IMR-90 (cell line): ENCODE data around the gene DCC. TPM values are rescaled to one million over a fixed set of nuclear protein-coding genes. Genes with fewer than 3 reads are reported as not detected.

Source experiments
- ATAC-seq: fragments of 200-7000 bp; cut with Tn5 transposase; 2 replicates; pipeline ENCODE4 v1.9.1; 2020; ENCODE audit warnings: low read depth, mild to moderate bottlenecking, moderate library complexity
- BruUV-seq: library from RNA; stranded (reverse); fragments of 400-500 nt; replicated peaks from 2 replicates; lab custom pipeline; 2021; lab: Mats Ljungman, UMichigan
- CTCF ChIA-PET: fragments of 300-600 bp; formaldehyde crosslinking; extraction: SDS; loops from one replicate; lab custom pipeline; 2021; ENCODE audit warnings: antibody characterized with exemption; lab: Yijun Ruan, JAX
- POLR2A ChIA-PET: fragments of 300-600 bp; sonication (Branson Sonifier 250); formaldehyde crosslinking; loops from one replicate; lab custom pipeline; 2022; ENCODE audit warnings: antibody characterized with exemption; ENCODE audit not compliant: unreplicated experiment; lab: Charles Lee
- DNase-seq: peaks from one replicate; pipeline ENCODE4 v3.0.0; 2013
- H2AFZ ChIP-seq: replicated peaks from 2 replicates; pipeline ENCODE3; 2013; ENCODE audit warnings: low read length, mild to moderate bottlenecking; ENCODE audit not compliant: poor library complexity
- H2AK5ac ChIP-seq: 2 replicates; pipeline ENCODE4 v1.6.1; 2013; ENCODE audit warnings: low read depth, low read length, inconsistent platforms
- H2AK9ac ChIP-seq: replicated peaks from 2 replicates; pipeline ENCODE3; 2013; ENCODE audit warnings: mild to moderate bottlenecking, low read depth, low read length, moderate library complexity; ENCODE audit not compliant: poor library complexity
- H2BK120ac ChIP-seq: 2 replicates; pipeline ENCODE4 v1.6.1; 2013; ENCODE audit warnings: low read depth, low read length, inconsistent platforms
- H2BK15ac ChIP-seq: 3 replicates; pipeline ENCODE4 v1.6.1; 2013; ENCODE audit warnings: low read depth, low read length, inconsistent platforms
- H2BK20ac ChIP-seq: 2 replicates; pipeline ENCODE4 v1.6.1; 2013; ENCODE audit warnings: low read depth, mild to moderate bottlenecking, inconsistent platforms, low read length, moderate library complexity
- H2BK5ac ChIP-seq: 2 replicates; pipeline ENCODE4 v1.6.1; 2013; ENCODE audit warnings: mild to moderate bottlenecking, low read depth, low read length, inconsistent platforms; ENCODE audit not compliant: poor library complexity, severe bottlenecking
- H3K14ac ChIP-seq: replicated peaks from 2 replicates; pipeline ENCODE4 v1.6.1; 2013; ENCODE audit warnings: low read depth, low read length, inconsistent platforms
- H3K18ac ChIP-seq: 2 replicates; pipeline ENCODE4 v1.6.1; 2013; ENCODE audit warnings: low read depth, low read length, control low read depth
- H3K23ac ChIP-seq: 2 replicates; pipeline ENCODE4 v1.6.1; 2013; ENCODE audit warnings: low read depth, low read length, inconsistent platforms
- H3K27ac ChIP-seq: 2 replicates; pipeline ENCODE4 v1.5.1; 2013; ENCODE audit warnings: mild to moderate bottlenecking, control low read depth, low read length; ENCODE audit not compliant: insufficient read depth
- H3K27me3 ChIP-seq: 2 replicates; pipeline ENCODE4 v1.6.1; 2013; ENCODE audit warnings: low read length; ENCODE audit not compliant: control insufficient read depth, insufficient read depth
- H3K36me3 ChIP-seq: 2 replicates; pipeline ENCODE4 v1.6.1; 2013; ENCODE audit warnings: low read length, mixed read lengths; ENCODE audit not compliant: control insufficient read depth, insufficient read depth
- H3K4ac ChIP-seq: 2 replicates; pipeline ENCODE4 v1.6.1; 2013; ENCODE audit warnings: low read depth, low read length, inconsistent platforms
- H3K4me1 ChIP-seq: 2 replicates; pipeline ENCODE4 v1.6.1; 2013; ENCODE audit warnings: low read length, mixed read lengths; ENCODE audit not compliant: control insufficient read depth, insufficient read depth
- H3K4me2 ChIP-seq: 2 replicates; pipeline ENCODE4 v1.6.1; 2013; ENCODE audit warnings: low read depth, mild to moderate bottlenecking, control low read depth, low read length, moderate library complexity
- H3K4me3 ChIP-seq: 2 replicates; pipeline ENCODE4 v1.5.1; 2013; ENCODE audit warnings: low read depth, mild to moderate bottlenecking, control low read depth, low read length, moderate library complexity; ENCODE audit not compliant: insufficient read depth
- H3K56ac ChIP-seq: 2 replicates; pipeline ENCODE4 v1.6.1; 2013; ENCODE audit warnings: low read length, inconsistent platforms; ENCODE audit not compliant: insufficient read depth; ENCODE audit errors: extremely low read depth
- H3K79me1 ChIP-seq, 2 experiments: 2 replicates each; pipeline ENCODE4 v1.6.1; 2013; ENCODE audit warnings: low read length in 2 of 2, inconsistent platforms in 1 of 2, low read depth in 1 of 2
- H3K9ac ChIP-seq: 2 replicates; pipeline ENCODE4 v1.6.1; 2013; ENCODE audit warnings: low read depth, low read length, control low read depth
- H3K9me1 ChIP-seq: 2 replicates; pipeline ENCODE4 v1.6.1; 2013; ENCODE audit warnings: low read length, inconsistent platforms; ENCODE audit not compliant: insufficient read depth
- H3K9me3 ChIP-seq: 2 replicates; pipeline ENCODE4 v1.6.1; 2013; ENCODE audit warnings: low read length; ENCODE audit not compliant: control insufficient read depth, insufficient read depth
- H4K20me1 ChIP-seq: 2 replicates; pipeline ENCODE4 v1.6.1; 2013; ENCODE audit warnings: low read length, inconsistent platforms; ENCODE audit not compliant: insufficient read depth
- H4K5ac ChIP-seq: 2 replicates; pipeline ENCODE4 v1.6.1; 2013; ENCODE audit warnings: mild to moderate bottlenecking, low read depth, low read length, control low read depth
- H4K8ac ChIP-seq, 2 experiments: 2 replicates each; pipeline ENCODE4 v1.6.1; 2013; ENCODE audit warnings: low read depth in 2 of 2, low read length in 2 of 2, control low read depth in 1 of 2, inconsistent platforms in 1 of 2
- H4K91ac ChIP-seq: 2 replicates; pipeline ENCODE4 v1.6.1; 2013; ENCODE audit warnings: low read depth, low read length, inconsistent platforms; ENCODE audit not compliant: insufficient read depth
- CEBPB ChIP-seq: IDR thresholded peaks from 2 replicates; pipeline ENCODE4 v1.6.1; 2012; ENCODE audit warnings: low read depth, low read length, improper control_type of control experiment
- CHD1 ChIP-seq: IDR thresholded peaks from 2 replicates; pipeline ENCODE4 v1.6.1; 2012; ENCODE audit warnings: low read depth, low read length, improper control_type of control experiment
- MXI1 ChIP-seq: IDR thresholded peaks from 2 replicates; pipeline ENCODE4 v1.6.1; 2012; ENCODE audit warnings: low read depth, mild to moderate bottlenecking, low read length, moderate library complexity, borderline replicate concordance
- RAD21 ChIP-seq: IDR thresholded peaks from 2 replicates; pipeline ENCODE4 v1.6.1; 2012; ENCODE audit warnings: low read length, improper control_type of control experiment
- RFX5 ChIP-seq: IDR thresholded peaks from 2 replicates; pipeline ENCODE4 v1.8.0; 2012; ENCODE audit warnings: low read depth, mild to moderate bottlenecking, low read length, moderate library complexity
- WGBS, 2 experiments: methylation state at CpG; one replicate each; pipeline versions ENCODE4 v1.1.5 to v1.1.7; 2013; ENCODE audit warnings: missing lambda C conversion rate in 2 of 2; ENCODE audit not compliant: insufficient read length in 1 of 2; ENCODE audit errors: extremely low coverage in 2 of 2; 5-methylcytosine and 5-hydroxymethylcytosine counted together
- dilution Hi-C: fragments of 300-500 bp; cut with HindIII; formaldehyde crosslinking; loops from one replicate; pipeline ENCODE4 v1.14.3; 2018; ENCODE audit warnings: low sequenced_read_pairs; ENCODE audit not compliant: unreplicated experiment
- in situ Hi-C: fragments of 300-500 bp; cut with MboI; formaldehyde crosslinking; loops from 3 replicates; pipeline ENCODE4 v1.14.3; 2019; ENCODE audit warnings: low sequenced_read_pairs, inconsistent platforms, mixed read lengths
- intact Hi-C: fragments of 100-400 bp; cut with micrococcal nuclease; formaldehyde crosslinking; loops from 2 replicates; pipeline ENCODE4 v1.10.0; 2022
- polyA plus RNA-seq, 3 experiments: library from polyadenylated mRNA; depleted of rRNA; stranded (reverse); fragments of >200 nt; gene quantifications; 2 replicates each; pipeline ENCODE4 v1.2.3, GENCODE V29; 2012; ENCODE audit warnings: low replicate concordance in 1 of 3
- total RNA-seq: library from RNA; depleted of rRNA; stranded (reverse); fragments of >200 nt; gene quantifications from 2 replicates; pipeline ENCODE4 v1.2.3, GENCODE V29; 2012

DCC gene
- total and polyA plus RNA-seq, 2 of the 4 experiments (the other 2 are of a cell fraction), result 0.31 to 0.54 TPM

DNA sequence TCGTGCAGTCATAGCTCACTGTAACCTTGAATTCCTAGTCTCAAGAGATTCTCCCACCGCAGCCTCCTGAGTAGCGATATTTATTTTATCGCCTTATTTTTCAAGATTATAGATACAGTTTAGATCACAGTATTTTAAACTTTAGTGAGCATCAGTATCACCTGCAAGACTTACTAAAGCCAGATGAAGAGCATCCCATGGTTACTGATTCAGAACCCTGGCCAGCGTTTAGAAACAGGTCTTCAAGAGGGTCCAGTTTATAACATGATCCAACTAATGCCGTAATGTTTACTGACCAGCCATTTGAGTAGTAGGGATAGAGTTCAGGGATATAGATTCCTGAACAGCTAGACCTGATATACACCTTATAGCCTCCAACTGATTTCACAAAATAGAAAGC, 146.1 kb downstream of the DCC start:
- Histone ChIP-seq H3K36me3 (no peaks in the 10 kb centered on the region), H3K27ac (no peak overlapping the region), H3K23ac (no peak overlapping the region), H3K4ac (no peak overlapping the region), H3K18ac (no peak overlapping the region), H3K56ac (no peak overlapping the region), H3K9me3 (peaks cover 1% of the 10 kb centered on the region; the same call in 1 of the 2 replicates), H2AK5ac (no peak overlapping the region), H4K5ac (no peak overlapping the region), H2AFZ (no peak overlapping the region), H3K4me1 (no peaks in the 10 kb centered on the region), H4K20me1 (no peaks in the 10 kb centered on the region), H3K4me3 (no peak overlapping the region), H3K79me1 (no peaks in the 10 kb centered on the region), H4K8ac (no peak overlapping the region), H2BK20ac (no peak overlapping the region), H3K9ac (no peak overlapping the region), H2BK120ac (no peak overlapping the region), H3K14ac (no peak overlapping the region), H3K9me1 (no peaks in the 10 kb centered on the region), H2BK15ac (no peak overlapping the region), H3K4me2 (no peak overlapping the region), H2BK5ac (no peak overlapping the region), H4K91ac (no peak overlapping the region), H2AK9ac (no peak overlapping the region), H3K27me3 (no peaks in the 10 kb centered on the region)
- in situ Hi-C loops (no loop called here), intact Hi-C loops (no loop called here), dilution Hi-C loops (no loop called here)
- ATAC-seq (no peak), DNase-seq (no peak)
- no peak for TF ChIP-seq MXI1
- no peak for TF ChIP-seq CHD1
- no peak for TF ChIP-seq RAD21
- no peak for TF ChIP-seq RFX5
- no peak for TF ChIP-seq CEBPB
- no TSS peak for BruUV-seq
- POLR2A ChIA-PET, result no interaction called here
- no CpG with 5 or more reads among the region's 6 CpGs for WGBS, 2 experiments
- CTCF ChIA-PET, result no interaction called here
